ENCODE data around the gene METTL25. TPM values are rescaled to one million over a fixed set of nuclear protein-coding genes. Genes with fewer than 3 reads are reported as not detected.

The METTL25 gene
- total and polyA plus RNA-seq, 2 experiments from 2014 or later, result 7.6 to 14.3 TPM

DNA sequence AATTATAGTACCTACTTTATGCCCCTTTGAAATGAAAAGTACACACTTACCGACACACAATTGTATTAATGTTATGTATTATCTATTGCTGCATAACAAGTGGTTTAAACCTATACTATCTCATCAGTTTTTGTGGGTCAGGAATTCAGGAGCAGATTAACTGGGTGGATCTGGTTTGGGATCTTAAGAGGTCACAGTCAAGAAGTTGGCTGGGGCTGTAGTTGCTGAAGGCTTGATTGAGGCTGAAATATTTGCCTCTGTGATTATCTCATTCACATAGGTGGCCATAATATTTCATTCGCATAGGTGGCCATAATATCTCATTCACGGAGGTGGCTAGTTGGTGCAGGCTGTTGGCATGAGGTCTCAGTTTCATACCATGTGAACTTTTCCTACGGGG lies 5.7 kb downstream of the METTL25 start (continued):
- TF ChIP-seq, protein P1, sequence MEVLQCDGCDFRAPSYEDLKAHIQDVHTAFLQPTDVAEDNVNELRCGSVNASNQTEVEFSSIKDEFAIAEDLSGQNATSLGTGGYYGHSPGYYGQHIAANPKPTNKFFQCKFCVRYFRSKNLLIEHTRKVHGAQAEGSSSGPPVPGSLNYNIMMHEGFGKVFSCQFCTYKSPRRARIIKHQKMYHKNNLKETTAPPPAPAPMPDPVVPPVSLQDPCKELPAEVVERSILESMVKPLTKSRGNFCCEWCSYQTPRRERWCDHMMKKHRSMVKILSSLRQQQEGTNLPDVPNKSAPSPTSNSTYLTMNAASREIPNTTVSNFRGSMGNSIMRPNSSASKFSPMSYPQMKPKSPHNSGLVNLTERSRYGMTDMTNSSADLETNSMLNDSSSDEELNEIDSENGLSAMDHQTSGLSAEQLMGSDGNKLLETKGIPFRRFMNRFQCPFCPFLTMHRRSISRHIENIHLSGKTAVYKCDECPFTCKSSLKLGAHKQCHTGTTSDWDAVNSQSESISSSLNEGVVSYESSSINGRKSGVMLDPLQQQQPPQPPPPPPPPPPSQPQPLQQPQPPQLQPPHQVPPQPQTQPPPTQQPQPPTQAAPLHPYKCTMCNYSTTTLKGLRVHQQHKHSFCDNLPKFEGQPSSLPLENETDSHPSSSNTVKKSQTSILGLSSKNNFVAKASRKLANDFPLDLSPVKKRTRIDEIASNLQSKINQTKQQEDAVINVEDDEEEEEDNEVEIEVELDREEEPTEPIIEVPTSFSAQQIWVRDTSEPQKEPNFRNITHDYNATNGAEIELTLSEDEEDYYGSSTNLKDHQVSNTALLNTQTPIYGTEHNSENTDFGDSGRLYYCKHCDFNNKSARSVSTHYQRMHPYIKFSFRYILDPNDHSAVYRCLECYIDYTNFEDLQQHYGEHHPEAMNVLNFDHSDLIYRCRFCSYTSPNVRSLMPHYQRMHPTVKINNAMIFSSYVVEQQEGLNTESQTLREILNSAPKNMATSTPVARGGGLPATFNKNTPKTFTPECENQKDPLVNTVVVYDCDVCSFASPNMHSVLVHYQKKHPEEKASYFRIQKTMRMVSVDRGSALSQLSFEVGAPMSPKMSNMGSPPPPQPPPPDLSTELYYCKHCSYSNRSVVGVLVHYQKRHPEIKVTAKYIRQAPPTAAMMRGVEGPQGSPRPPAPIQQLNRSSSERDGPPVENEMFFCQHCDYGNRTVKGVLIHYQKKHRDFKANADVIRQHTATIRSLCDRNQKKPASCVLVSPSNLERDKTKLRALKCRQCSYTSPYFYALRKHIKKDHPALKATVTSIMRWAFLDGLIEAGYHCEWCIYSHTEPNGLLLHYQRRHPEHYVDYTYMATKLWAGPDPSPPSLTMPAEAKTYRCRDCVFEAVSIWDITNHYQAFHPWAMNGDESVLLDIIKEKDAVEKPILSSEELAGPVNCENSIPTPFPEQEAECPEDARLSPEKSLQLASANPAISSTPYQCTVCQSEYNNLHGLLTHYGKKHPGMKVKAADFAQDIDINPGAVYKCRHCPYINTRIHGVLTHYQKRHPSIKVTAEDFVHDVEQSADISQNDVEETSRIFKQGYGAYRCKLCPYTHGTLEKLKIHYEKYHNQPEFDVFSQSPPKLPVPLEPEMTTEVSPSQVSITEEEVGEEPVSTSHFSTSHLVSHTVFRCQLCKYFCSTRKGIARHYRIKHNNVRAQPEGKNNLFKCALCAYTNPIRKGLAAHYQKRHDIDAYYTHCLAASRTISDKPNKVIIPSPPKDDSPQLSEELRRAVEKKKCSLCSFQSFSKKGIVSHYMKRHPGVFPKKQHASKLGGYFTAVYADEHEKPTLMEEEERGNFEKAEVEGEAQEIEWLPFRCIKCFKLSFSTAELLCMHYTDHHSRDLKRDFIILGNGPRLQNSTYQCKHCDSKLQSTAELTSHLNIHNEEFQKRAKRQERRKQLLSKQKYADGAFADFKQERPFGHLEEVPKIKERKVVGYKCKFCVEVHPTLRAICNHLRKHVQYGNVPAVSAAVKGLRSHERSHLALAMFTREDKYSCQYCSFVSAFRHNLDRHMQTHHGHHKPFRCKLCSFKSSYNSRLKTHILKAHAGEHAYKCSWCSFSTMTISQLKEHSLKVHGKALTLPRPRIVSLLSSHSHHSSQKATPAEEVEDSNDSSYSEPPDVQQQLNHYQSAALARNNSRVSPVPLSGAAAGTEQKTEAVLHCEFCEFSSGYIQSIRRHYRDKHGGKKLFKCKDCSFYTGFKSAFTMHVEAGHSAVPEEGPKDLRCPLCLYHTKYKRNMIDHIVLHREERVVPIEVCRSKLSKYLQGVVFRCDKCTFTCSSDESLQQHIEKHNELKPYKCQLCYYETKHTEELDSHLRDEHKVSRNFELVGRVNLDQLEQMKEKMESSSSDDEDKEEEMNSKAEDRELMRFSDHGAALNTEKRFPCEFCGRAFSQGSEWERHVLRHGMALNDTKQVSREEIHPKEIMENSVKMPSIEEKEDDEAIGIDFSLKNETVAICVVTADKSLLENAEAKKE (CRISPR knock-in tag; IDR thresholded peaks at IDR 0.05), result no peak
- no peak for TF ChIP-seq EZH2phosphoT487 (IDR thresholded peaks at IDR 0.05; ENCODE audit: unreplicated experiment)
- TF ChIP-seq, protein P2, sequence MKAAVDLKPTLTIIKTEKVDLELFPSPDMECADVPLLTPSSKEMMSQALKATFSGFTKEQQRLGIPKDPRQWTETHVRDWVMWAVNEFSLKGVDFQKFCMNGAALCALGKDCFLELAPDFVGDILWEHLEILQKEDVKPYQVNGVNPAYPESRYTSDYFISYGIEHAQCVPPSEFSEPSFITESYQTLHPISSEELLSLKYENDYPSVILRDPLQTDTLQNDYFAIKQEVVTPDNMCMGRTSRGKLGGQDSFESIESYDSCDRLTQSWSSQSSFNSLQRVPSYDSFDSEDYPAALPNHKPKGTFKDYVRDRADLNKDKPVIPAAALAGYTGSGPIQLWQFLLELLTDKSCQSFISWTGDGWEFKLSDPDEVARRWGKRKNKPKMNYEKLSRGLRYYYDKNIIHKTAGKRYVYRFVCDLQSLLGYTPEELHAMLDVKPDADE (IDR thresholded peaks at IDR 0.05), result no peak
- TF ChIP-seq, protein P3, sequence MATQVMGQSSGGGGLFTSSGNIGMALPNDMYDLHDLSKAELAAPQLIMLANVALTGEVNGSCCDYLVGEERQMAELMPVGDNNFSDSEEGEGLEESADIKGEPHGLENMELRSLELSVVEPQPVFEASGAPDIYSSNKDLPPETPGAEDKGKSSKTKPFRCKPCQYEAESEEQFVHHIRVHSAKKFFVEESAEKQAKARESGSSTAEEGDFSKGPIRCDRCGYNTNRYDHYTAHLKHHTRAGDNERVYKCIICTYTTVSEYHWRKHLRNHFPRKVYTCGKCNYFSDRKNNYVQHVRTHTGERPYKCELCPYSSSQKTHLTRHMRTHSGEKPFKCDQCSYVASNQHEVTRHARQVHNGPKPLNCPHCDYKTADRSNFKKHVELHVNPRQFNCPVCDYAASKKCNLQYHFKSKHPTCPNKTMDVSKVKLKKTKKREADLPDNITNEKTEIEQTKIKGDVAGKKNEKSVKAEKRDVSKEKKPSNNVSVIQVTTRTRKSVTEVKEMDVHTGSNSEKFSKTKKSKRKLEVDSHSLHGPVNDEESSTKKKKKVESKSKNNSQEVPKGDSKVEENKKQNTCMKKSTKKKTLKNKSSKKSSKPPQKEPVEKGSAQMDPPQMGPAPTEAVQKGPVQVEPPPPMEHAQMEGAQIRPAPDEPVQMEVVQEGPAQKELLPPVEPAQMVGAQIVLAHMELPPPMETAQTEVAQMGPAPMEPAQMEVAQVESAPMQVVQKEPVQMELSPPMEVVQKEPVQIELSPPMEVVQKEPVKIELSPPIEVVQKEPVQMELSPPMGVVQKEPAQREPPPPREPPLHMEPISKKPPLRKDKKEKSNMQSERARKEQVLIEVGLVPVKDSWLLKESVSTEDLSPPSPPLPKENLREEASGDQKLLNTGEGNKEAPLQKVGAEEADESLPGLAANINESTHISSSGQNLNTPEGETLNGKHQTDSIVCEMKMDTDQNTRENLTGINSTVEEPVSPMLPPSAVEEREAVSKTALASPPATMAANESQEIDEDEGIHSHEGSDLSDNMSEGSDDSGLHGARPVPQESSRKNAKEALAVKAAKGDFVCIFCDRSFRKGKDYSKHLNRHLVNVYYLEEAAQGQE (IDR thresholded peaks at IDR 0.05; ENCODE audit: unreplicated experiment), result no peak
- no peak for TF ChIP-seq EZH2 (IDR thresholded peaks at IDR 0.05; ENCODE audit: low read depth, unreplicated experiment)
- no peak for TF ChIP-seq NANOG (IDR thresholded peaks at IDR 0.05; ENCODE audit: borderline replicate concordance)
